Smooth muscle cell of the brain vasculature (primary cell): ENCODE measurements around the gene BHLHA9.

Experiments
- DNase-seq: peaks from one replicate; pipeline ENCODE4 v3.0.0-alpha.2; 2012; ENCODE audit warnings: low read depth, low spot score

Gene BHLHA9

DNA sequence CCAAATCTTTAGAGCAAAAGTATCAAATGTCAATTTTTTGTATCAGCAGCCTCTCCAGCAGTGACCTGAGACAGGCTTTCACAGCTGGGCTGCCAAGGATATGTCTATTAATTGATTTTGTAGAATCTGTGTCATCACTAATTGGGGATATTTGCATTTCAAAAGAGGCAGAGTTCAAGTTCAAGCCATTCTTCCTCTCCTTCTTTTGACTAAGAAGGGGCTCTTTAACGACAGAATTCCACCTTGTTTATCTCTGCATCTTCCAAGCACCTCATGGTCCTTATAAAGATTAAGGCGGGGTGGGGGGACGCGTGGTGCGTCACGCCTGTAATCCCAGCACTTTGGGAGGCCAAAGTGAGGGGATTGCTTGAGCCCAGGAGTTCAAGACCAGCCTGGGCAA, 15.2 kb upstream of the BHLHA9 start:
- DNase-seq, result no peak

GRCh38 chr17:1256699-1257098, 13.5 kb upstream of the BHLHA9 start:
- no peak for DNase-seq

DNA sequence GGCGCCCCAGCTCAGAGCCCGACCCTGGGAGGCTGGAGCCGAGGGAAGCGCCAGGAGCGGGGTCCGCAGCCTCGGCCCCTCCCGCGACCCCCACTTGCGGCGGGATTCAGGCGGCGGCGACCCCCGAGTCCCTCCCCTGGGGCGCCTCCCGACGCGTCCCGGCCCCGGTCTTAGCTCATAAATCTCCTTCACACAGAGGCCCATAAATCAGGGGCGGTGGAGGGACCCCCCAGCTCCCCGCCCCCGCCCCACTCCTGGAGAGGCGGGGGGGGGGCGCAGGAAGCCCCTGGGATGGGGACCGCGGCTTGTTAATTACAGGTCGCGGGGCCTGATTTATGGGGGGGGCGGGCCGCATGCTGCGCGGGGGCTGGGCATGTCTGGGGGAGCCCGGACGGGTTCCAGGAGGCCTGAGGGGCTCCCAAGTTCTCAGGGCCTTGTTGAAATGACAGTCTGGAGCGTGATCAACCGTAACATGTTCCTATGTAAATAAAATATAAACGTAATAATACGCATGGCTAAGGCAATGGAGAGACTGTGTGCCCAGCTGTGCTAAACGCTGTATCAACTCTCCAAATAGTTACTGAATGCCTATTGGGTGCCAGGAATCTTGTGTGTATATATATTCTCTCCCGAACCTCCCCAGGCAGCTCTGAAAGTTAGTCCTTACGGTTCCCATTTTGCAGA, 10.0 kb upstream of the BHLHA9 start:
- DNase-seq, result no peak

- DNase-seq, result no peak
Measured at GRCh38 chr17:1260770-1261161, 9.5 kb upstream of the BHLHA9 start.

DNA sequence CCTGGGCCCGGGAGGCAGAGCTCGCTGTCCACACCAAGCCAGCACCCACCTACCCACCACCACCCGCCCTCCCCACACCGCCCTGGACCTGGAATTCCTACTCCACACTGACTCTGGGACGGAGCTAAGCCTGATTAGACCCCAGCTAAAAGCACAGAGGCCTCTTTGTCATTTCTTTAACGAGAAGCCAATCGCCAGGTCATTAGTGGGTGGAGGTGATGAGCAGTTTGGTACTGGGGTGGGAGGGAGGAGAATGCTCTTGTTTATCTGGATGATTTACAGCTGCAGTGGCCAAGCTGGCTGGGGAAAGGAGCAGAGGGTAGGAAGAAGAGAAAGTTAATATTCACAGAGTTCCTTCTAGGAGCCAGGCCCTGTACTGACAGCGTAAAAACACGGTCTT, 6.0 kb upstream of the BHLHA9 start:
- no peak for DNase-seq

GRCh38 chr17:1267471-1267943, 2.7 kb upstream of the BHLHA9 start:
- no peak for DNase-seq

- DNase-seq, result no peak
Measured at GRCh38 chr17:1271030-1271423, 783 bp downstream of the BHLHA9 start.

- no peak for DNase-seq
Measured at GRCh38 chr17:1271441-1271840, 1.2 kb downstream of the BHLHA9 start.

- DNase-seq, result no peak
Measured at GRCh38 chr17:1272701-1273100, 2.5 kb downstream of the BHLHA9 start.

DNA sequence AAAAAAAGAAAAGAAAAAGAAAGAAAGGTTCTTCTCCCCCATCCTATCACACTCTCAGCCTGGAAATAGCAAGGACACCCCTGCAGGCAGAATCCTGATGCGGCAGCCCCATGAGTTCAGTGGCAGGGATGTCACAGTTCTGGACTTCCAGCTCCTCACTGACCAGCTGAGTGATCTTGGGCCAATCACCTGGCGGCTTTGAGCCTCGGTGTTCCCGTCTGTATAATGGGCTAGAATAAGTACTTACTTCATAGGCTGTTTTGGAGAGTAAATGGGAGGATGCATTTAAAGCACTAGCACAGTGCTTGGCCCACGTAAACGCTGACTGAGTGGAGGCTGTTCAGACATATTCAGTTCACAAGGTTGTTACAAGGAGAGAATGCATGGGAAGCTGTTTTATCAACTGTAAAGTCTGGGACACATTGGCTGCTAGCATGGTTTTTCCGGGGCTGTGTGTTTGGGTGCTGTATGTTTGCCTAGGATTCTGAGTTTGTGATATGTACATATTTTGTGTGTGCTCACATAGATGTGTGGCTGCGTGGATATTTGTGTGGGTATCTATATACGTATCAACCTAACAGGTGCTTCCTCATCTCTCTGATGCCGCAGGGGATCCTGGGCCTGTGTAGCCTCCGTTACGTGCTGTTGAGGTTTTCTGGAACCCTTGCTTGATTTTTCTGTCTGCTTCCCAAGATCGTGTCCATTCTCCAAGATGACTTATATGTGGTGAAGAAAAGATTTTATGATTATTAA, 3.4 kb downstream of the BHLHA9 start:
- DNase-seq, result no peak

DNA sequence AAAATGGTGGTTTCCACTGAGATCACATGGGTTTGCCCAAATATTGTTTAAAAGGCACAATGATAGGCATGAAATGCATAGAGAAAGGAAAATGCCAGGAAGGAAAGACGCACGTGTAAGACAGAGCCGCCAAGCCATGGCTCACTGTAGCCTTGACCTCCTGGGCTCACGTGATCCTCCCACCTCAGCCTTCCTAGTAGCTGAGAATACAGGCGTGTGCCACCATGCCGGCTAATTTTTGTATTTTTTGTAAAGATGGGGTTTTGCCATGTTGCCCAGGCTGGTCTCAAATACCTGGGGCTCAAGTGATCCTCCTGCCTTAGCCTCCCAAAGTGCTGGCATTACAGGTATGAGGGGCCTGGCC, 4.0 kb downstream of the BHLHA9 start:
- DNase-seq, result no peak

DNA sequence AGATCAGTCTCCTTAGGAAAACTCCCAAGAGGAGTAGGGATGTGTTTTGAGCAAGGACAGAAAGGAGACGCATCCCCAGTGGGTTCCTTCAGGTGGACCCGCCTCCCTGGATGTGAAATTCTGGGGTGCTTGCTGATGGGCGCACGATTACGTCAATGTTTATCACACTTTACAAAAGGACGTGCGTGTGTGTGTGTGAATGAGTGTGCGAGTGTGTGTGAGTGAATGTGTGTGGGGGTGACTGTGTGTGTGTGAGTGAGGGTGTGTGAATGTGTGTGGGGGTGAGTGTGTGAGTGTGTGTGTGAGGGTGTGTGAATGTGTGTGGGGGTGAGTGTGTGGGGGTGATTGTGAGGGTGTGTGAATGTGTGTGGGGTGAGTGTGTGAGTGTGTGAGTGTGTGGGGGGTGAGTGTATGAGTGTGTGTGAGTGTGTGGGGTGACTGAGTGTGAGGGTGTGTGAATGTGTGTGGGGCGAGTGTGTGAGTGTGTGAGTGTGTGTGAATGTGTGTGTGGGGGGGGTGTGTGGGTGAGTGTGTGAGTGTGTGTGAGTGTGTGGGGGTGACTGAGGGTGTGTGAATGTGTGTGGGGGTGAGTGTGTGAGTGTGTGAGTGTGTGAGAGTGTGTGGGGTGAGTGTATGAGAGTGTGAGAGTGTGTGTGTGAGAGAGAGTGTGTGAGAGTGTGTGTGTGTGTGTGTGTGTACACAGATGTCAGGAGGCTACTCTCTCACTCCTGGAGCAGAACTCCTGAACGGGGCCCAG, 5.1 kb downstream of the BHLHA9 start:
- DNase-seq, result no peak

DNA sequence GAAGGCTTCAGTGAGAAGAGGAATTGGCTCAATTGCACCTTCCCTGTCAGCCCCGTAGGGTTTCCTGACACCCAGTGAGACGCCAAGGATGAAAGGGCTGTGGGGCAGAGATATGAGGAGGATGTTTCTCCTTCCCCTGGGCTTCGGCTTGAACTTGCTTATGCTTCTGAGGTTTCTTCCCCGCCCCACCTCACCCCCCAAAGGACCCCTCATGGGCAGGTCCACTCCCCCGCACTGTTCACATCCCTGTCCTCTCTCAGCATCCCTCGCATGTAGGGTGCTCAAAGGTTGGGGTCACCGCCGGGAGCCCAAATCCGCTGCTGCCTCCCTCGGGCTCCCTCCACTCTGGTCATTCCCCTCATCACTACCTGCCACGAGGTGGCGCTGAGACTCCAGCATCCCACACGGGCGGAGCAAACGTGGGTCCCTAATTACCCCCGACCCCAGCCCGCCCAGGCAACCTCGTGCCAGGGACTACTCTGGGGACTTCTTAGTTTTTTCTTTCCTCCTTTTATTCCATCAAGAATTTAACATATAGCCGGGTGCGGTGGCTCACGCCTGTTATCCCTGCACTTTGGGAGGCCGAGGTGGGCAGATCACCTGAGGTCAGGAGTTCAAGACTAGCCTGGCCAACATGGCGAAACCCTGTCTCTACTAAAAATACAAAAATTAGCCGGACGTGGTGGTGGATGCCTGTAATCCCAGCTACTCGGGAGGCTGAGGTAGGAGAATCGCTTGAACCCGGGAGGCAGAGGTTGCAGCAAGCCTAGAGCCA, 5.9 kb downstream of the BHLHA9 start:
- no peak for DNase-seq

DNA sequence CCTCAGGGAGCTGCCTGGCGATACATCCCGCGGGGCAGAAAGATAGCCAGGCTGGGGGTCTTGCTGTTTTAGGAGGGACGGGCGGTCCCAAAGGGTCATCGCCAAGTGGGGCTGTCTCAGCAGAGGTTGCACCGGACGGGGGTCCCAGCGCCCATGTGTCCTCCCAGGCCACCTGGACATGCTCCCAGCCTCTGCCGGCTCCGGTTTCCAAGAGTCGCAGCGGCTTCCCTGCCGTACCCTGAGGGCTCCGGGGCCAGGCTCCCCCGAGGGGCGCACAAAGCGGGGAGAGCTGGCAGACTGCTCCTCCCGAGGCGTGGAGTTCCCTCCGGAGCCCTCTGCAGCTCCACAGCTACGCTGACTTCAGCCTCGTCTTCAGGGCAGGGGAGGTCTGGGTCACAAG, 10.4 kb downstream of the BHLHA9 start:
- no peak for DNase-seq

DNA sequence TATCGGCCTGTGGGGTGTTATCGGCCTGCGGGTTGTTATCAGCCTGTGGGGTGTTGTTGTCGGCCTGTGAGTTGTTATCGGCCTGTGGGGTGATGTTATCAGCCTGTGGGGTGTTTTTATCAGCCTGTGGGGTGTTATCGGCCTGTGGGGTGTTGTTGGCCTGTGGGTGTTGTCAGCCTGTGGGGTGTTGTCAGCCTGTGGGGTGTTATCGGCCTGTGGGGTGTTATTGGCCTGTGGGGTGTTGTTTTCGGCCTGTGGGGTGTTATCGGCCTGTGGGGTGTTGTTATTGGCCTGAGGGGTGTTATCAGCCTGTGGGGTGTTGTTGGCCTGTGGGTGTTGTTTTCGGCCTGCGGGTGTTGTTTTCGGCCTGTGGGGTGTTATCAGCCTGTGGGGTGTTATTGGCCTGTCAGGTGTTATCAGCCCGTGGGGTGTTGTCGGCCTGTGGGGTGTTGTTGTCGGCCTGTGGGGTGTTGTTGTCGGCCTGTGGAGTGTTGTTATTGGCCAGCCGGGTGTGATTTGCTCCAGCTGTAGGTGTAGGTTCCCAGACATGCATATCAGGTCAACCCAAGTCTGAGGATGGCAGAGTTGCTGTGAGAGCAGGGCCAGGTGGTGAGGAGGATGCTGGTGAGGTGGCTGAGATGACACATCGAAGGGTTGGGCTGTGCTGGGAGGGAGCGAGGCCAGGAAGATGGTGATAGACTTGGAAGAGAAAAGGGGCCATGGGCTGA, 16.3 kb downstream of the BHLHA9 start:
- DNase-seq, result no peak

- DNase-seq, result no peak
Measured at GRCh38 chr17:1289695-1290094, 19.5 kb downstream of the BHLHA9 start.

- no peak for DNase-seq
Measured at GRCh38 chr17:1290676-1291075, 20.4 kb downstream of the BHLHA9 start.

GRCh38 chr17:1294157-1294717, 24.0 kb downstream of the BHLHA9 start:
- DNase-seq, result no peak

DNA sequence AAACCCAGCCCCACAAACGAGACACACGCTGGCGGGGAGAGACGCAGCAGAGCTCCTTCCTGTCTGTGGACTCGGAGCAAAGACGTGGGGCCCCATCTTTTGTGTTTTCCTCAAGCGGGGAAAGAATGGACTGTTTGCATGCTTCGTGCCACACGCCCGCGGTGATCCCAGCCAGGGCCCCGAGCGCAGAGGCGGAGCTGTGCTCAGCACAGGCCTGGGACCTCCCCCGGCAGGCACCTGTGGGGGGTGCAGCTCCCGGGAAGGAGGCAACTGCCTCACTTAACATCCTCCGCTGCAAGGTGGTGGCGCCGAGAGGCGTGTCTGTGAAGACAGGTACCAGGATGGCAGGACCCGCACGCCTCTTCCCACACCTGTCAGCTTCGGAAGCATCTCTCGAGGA, 28.4 kb downstream of the BHLHA9 start:
- DNase-seq, result no peak

DNA sequence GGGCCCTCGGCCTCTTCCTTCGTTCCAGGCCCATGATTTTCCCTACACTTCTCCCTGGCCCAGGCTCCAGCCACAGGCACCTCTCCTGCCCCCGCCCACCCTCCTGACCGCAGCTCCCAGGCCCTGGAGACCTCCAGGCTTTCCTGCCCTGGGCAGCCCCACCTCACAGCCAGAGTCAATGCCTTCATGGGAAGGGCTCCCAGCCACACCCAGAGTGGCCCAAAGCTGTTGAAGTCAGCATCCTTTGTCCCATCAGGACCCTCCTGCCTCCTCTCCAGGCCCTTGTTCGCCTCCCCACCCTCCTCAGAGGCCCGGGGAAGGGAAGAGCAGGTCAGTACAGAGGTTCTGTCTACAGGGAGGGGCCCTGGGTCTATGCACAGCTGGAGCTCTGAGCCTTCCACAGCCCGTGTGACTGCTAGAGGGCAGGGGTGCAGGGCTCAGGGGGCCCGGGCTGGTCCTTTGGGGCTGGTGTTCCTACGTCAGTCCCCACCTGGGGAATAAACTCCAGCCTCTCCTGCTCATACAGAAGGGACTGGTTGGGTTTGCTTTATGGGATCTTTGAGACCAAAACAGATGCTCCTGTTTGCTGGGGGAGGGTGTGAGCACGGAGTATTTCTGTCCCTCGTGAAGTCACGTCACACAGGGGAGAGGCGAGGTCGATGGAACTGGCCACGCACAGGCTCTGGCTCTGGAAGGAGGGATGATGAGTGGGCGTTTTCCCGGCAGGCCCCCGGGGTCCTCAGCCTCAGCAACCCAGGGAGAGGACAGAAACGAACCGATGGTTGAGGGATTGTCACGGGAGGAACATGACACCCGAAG, 29.5 kb downstream of the BHLHA9 start:
- no peak for DNase-seq
